HepG2 (cell line): ENCODE results near the gene CFAP97D1.

Source experiments
- CREB1 ChIP-seq, 2 experiments: fragments of 450-650 bp in 1 of 2; IDR thresholded peaks; 2 replicates each; pipeline ENCODE4 v1.6.1; 2016 to 2017; ENCODE audit warnings: control low read depth in 1 of 2, mild to moderate bottlenecking in 1 of 2, missing compliant biosample characterization in 1 of 2, missing genetic modification characterization in 1 of 2
- EZH2 ChIP-seq: conservative IDR thresholded peaks from 2 replicates; pipeline ENCODE4 v1.6.1; 2012; ENCODE audit warnings: mild to moderate bottlenecking, low read depth, low read length, moderate library complexity
- FIP1L1 ChIP-seq: fragments of 200-400 bp; formaldehyde crosslinking; IDR thresholded peaks from 2 replicates; pipeline ENCODE4 v1.6.1; 2018; ENCODE audit warnings: low read depth, mild to moderate bottlenecking, low read length, moderate library complexity, borderline replicate concordance; ENCODE audit not compliant: insufficient read depth
- MTA3 ChIP-seq: sonication (generic); formaldehyde crosslinking; IDR thresholded peaks from 2 replicates; pipeline ENCODE4 v1.4.0; 2020; ENCODE audit warnings: missing genetic modification reagents
- RAD51 ChIP-seq: fragments of 450-650 bp; IDR thresholded peaks from 2 replicates; pipeline ENCODE4 v1.6.1; 2016; ENCODE audit warnings: borderline replicate concordance
- RORA ChIP-seq: sonication (generic); formaldehyde crosslinking; IDR thresholded peaks from 2 replicates; pipeline ENCODE4 v1.5.0; 2020; ENCODE audit warnings: mild to moderate bottlenecking, missing genetic modification reagents, moderate library complexity
- SMC3 ChIP-seq: IDR thresholded peaks from 2 replicates; pipeline ENCODE4 v1.6.1; 2011; ENCODE audit warnings: low read length, improper control_type of control experiment
- SRF ChIP-seq: IDR thresholded peaks from 2 replicates; pipeline ENCODE4 v1.6.1; 2011; ENCODE audit warnings: mild to moderate bottlenecking, low read depth, low read length, moderate library complexity
- ZC3H4 ChIP-seq: sonication (generic); formaldehyde crosslinking; IDR thresholded peaks from 2 replicates; pipeline ENCODE4 v1.4.0; 2020; ENCODE audit warnings: missing genetic modification reagents, borderline replicate concordance
- ZNF292 ChIP-seq: sonication (generic); formaldehyde crosslinking; IDR thresholded peaks from 2 replicates; pipeline ENCODE4 v1.8.1; 2022; ENCODE audit warnings: mild to moderate bottlenecking, low read depth, missing genetic modification reagents, borderline replicate concordance
- TF ChIP-seq, protein P1 (sequence below), 2 experiments: fragments of 450-650 bp in 1 of 2; sonication (generic) in 1 of 2; formaldehyde crosslinking; IDR thresholded peaks; 2 replicates each; pipeline versions ENCODE4 v1.5.0 to v1.8.0; 2020 to 2022; ENCODE audit warnings: mild to moderate bottlenecking in 1 of 2, missing genetic modification reagents in 1 of 2
- TF ChIP-seq, protein P2 (sequence below): sonication (generic); formaldehyde crosslinking; IDR thresholded peaks from 2 replicates; pipeline ENCODE4 v1.8.1; 2022; ENCODE audit warnings: mild to moderate bottlenecking, missing genetic modification reagents
- TF ChIP-seq, protein P3 (sequence below): sonication (generic); formaldehyde crosslinking; IDR thresholded peaks from 2 replicates; pipeline ENCODE4 v1.5.0; 2020; ENCODE audit warnings: mild to moderate bottlenecking, missing genetic modification reagents, moderate library complexity
- TF ChIP-seq, protein P4 (sequence below), 2 experiments: sonication (generic) in 1 of 2; formaldehyde crosslinking in 1 of 2; IDR thresholded peaks; 2 replicates each; pipeline versions ENCODE4 v1.5.1 to v1.6.1; 2011 to 2020; ENCODE audit warnings: borderline replicate concordance in 1 of 2, low read depth in 1 of 2, low read length in 1 of 2, mild to moderate bottlenecking in 1 of 2, missing genetic modification reagents in 1 of 2, moderate library complexity in 1 of 2

DNA sequence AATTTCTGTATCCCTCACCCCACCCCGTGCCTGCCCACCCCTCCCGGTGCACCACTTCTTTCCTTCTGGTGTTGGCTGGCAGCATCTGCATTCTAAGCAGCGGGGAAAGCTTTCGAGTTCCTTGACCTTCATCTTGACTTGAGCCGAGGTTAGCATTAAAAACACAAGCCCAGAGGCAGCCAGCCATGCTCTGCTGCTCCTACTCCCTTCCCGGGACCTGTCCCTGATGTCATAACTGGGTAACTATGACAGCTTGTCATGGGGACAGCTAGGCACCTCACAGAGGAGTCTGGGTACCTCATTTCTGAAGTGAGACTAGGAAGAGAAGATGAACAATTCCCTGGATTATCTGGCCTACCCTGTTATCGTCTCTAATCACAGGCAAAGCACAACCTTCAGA lies at the start of gene CFAP97D1:
- no peak for TF ChIP-seq SRF
- TF ChIP-seq, protein P1, sequence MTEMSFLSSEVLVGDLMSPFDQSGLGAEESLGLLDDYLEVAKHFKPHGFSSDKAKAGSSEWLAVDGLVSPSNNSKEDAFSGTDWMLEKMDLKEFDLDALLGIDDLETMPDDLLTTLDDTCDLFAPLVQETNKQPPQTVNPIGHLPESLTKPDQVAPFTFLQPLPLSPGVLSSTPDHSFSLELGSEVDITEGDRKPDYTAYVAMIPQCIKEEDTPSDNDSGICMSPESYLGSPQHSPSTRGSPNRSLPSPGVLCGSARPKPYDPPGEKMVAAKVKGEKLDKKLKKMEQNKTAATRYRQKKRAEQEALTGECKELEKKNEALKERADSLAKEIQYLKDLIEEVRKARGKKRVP (CRISPR knock-in tag; IDR thresholded peaks at IDR 0.05), result no peak
- TF ChIP-seq, protein P2, sequence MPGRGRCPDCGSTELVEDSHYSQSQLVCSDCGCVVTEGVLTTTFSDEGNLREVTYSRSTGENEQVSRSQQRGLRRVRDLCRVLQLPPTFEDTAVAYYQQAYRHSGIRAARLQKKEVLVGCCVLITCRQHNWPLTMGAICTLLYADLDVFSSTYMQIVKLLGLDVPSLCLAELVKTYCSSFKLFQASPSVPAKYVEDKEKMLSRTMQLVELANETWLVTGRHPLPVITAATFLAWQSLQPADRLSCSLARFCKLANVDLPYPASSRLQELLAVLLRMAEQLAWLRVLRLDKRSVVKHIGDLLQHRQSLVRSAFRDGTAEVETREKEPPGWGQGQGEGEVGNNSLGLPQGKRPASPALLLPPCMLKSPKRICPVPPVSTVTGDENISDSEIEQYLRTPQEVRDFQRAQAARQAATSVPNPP (CRISPR knock-in tag), result no peak
- TF ChIP-seq RAD51, result no peak
- TF ChIP-seq, protein P3, sequence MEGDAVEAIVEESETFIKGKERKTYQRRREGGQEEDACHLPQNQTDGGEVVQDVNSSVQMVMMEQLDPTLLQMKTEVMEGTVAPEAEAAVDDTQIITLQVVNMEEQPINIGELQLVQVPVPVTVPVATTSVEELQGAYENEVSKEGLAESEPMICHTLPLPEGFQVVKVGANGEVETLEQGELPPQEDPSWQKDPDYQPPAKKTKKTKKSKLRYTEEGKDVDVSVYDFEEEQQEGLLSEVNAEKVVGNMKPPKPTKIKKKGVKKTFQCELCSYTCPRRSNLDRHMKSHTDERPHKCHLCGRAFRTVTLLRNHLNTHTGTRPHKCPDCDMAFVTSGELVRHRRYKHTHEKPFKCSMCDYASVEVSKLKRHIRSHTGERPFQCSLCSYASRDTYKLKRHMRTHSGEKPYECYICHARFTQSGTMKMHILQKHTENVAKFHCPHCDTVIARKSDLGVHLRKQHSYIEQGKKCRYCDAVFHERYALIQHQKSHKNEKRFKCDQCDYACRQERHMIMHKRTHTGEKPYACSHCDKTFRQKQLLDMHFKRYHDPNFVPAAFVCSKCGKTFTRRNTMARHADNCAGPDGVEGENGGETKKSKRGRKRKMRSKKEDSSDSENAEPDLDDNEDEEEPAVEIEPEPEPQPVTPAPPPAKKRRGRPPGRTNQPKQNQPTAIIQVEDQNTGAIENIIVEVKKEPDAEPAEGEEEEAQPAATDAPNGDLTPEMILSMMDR, result no peak
- no peak for TF ChIP-seq RORA (CRISPR knock-in tag)
- no peak for TF ChIP-seq ZC3H4 (CRISPR knock-in tag)
- TF ChIP-seq FIP1L1, result no peak
- no peak for TF ChIP-seq ZNF292 (CRISPR knock-in tag)
- no peak for TF ChIP-seq CREB1 (IDR thresholded peaks at IDR 0.05)
- TF ChIP-seq CREB1 (CRISPR knock-in tag; IDR thresholded peaks at IDR 0.05), result no peak
- no peak for TF ChIP-seq SMC3
- TF ChIP-seq, protein P4, sequence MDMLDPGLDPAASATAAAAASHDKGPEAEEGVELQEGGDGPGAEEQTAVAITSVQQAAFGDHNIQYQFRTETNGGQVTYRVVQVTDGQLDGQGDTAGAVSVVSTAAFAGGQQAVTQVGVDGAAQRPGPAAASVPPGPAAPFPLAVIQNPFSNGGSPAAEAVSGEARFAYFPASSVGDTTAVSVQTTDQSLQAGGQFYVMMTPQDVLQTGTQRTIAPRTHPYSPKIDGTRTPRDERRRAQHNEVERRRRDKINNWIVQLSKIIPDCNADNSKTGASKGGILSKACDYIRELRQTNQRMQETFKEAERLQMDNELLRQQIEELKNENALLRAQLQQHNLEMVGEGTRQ (IDR thresholded peaks at IDR 0.05; ENCODE audit: low read depth, low read length), result no peak
- TF ChIP-seq, protein P4 (CRISPR knock-in tag; IDR thresholded peaks at IDR 0.05; ENCODE audit: borderline replicate concordance), result no peak
- TF ChIP-seq EZH2, result no peak
- TF ChIP-seq MTA3 (CRISPR knock-in tag), result no peak
